Measurements from ENCODE around the gene GRK3. TPM values are rescaled to one million over a fixed set of nuclear protein-coding genes. Genes with fewer than 3 reads are reported as not detected.

GRK3 gene
- total RNA-seq, 4 donors from 2014 or later = 0.64 to 5.3 (median 2.8) TPM

- no peak overlapping the region for H3K27ac ChIP-seq
- WGBS, 2 donors = 78 to 90% methylated on average over 2 to 3 of the region's 6 CpGs
Observed at GRCh38 chr22:25742918-25743708, 178.6 kb downstream of the GRK3 start.

GRCh38 chr22:25744694-25745093, 180.2 kb downstream of the GRK3 start:
- Histone ChIP-seq H3K9me3 (no peaks in the 10 kb centered on the region), H3K27me3 (peaks cover 0 to 4% (median 0%) of the 10 kb centered on the region in 4 donors), H3K4me1 (no peaks in the 10 kb centered on the region), H3K27ac (no peak overlapping the region), H3K36me3 (no peaks in the 10 kb centered on the region), H3K4me3 (no peak overlapping the region)
- DNase-seq = no peak
- WGBS, 2 donors = 80 to 94% methylated on average over 4 of the region's 4 CpGs
- intact Hi-C loops (cut with DNase I) = no loop called here
- TF ChIP-seq CTCF (IDR thresholded peaks at IDR 0.05) (no peak), POLR2A (IDR thresholded peaks at IDR 0.05) (no peak)

More at GRCh38 chr22:25742918-25743708, 178.6 kb downstream of the GRK3 start:
- peaks cover 0 to 4% (median 0%) of the 10 kb centered on the region in 4 donors for H3K27me3 ChIP-seq
- no peaks in the 10 kb centered on the region for H3K9me3 ChIP-seq
- intact Hi-C loops (cut with DNase I) = no loop called here
- H3K4me1 ChIP-seq = no peaks in the 10 kb centered on the region
- H3K4me3 ChIP-seq = peak overlapping the region in 2 of 4 donors; percentile 20 to 28
- H3K36me3 ChIP-seq = no peaks in the 10 kb centered on the region
- TF ChIP-seq POLR2A (IDR thresholded peaks at IDR 0.05) (no peak), CTCF (IDR thresholded peaks at IDR 0.05) (no peak)
- DNase-seq = no peak

GRCh38 chr22:25745341-25746011, 181.0 kb downstream of the GRK3 start:
- TF ChIP-seq CTCF (IDR thresholded peaks at IDR 0.05) (no peak), POLR2A (IDR thresholded peaks at IDR 0.05) (no peak)
- peaks cover 0 to 4% (median 0%) of the 10 kb centered on the region in 4 donors for H3K27me3 ChIP-seq
- H3K27ac ChIP-seq = no peak overlapping the region
- WGBS, 2 donors = 73 to 86% methylated on average over 7 of the region's 7 CpGs
- DNase-seq = no peak
- intact Hi-C loops (cut with DNase I) = no loop called here
- no peak overlapping the region for H3K4me3 ChIP-seq
- no peaks in the 10 kb centered on the region for H3K4me1 ChIP-seq
- H3K36me3 ChIP-seq = no peaks in the 10 kb centered on the region
- H3K9me3 ChIP-seq = no peaks in the 10 kb centered on the region

GRCh38 chr22:25746012-25746373, 181.5 kb downstream of the GRK3 start:
- Histone ChIP-seq H3K36me3 (no peaks in the 10 kb centered on the region), H3K4me1 (no peaks in the 10 kb centered on the region), H3K9me3 (no peaks in the 10 kb centered on the region), H3K27ac (no peak overlapping the region), H3K27me3 (peaks cover 0 to 4% (median 0%) of the 10 kb centered on the region in 4 donors), H3K4me3 (no peak overlapping the region)
- DNase-seq = no peak
- intact Hi-C loops (cut with DNase I) = no loop called here
- 21 to 31% methylated on average over 1 of the region's 1 CpG for WGBS, 2 donors
- TF ChIP-seq CTCF (IDR thresholded peaks at IDR 0.05) = no peak
- TF ChIP-seq POLR2A (IDR thresholded peaks at IDR 0.05) = no peak
